Central memory CD4-positive, alpha-beta T cell (primary cell): ENCODE results near the gene TMEM156.

Source experiments
- DNase-seq: peaks from one replicate; pipeline ENCODE4 v3.0.0; 2022

TMEM156 gene

GRCh38 chr4:38920677-38921076, 111.5 kb downstream of the TMEM156 start:
- DNase-seq = no peak

- no peak for DNase-seq
These were observed 112.0 kb downstream of the TMEM156 start for GRCh38 chr4:38920186-38920585.

- DNase-seq = no peak
These were observed 112.7 kb downstream of the TMEM156 start for GRCh38 chr4:38919494-38919893.

DNA sequence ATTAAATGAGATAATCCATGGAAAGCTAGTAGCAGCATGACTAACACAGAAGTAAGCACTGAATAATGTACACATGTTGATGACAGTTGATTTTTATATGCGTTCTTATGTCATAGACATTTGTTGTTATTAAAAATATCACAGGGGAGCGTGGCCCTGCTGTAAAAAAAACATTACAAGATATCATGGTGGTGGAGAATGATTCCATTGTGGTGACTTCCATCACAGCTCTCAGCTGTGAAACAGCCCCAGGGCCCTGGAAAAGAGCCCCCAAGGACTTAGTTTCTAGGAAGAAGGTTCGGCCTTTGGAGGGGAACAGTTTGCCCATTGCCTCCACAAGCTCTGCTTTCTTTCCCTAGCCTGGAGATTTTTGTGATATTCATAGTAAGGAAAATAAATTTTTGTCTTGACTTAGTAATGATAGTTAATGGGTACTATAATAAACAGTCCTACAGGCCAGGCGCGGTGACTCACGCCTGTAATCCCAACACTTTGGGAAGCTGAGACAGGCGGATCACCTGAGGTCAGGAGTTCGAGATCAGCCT, 114.7 kb downstream of the TMEM156 start:
- no peak for DNase-seq
